GM12875 (cell line): ENCODE data around the gene SPG21.

Experiments
- H3K4me3 ChIP-seq: one replicate; pipeline ENCODE4 v1.5.1; 2011; ENCODE audit warnings: low read depth, low read length, control low read depth
- CTCF ChIP-seq: IDR thresholded peaks from 2 replicates; pipeline ENCODE4 v1.5.1; 2011; ENCODE audit warnings: low read depth, mild to moderate bottlenecking, control low read depth, inconsistent platforms, low read length, moderate library complexity, borderline replicate concordance; ENCODE audit not compliant: insufficient read depth

SPG21 gene

GRCh38 chr15:64975390-64975789 is 14.3 kb downstream of the SPG21 start:
- H3K4me3 ChIP-seq: no peak overlapping the region
- TF ChIP-seq CTCF: no peak

GRCh38 chr15:64970698-64971097 is 19.0 kb downstream of the SPG21 start:
- H3K4me3 ChIP-seq: no peak overlapping the region
- no peak for TF ChIP-seq CTCF

GRCh38 chr15:64969401-64969800 is 20.3 kb downstream of the SPG21 start:
- H3K4me3 ChIP-seq: no peak overlapping the region
- no peak for TF ChIP-seq CTCF

DNA sequence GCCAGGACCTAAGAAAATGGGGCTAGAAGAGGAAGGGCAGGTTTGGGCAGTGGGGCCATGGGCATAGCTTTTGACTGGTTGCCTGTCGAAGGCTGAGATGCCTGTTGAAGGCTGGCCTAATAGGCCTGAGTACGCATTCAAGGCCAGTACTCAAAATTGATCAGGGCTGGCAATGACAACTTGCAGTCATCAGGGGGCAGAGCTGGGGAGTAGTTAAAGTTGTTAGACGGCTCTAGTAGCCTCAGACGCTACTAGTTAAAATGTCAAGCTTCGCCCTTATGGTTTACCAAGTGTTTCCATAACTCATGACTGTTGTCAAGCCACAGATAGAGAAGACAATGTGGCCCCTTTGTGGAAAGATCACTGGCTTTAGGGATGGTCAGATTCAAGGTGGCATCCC is 28.7 kb downstream of the SPG21 start:
- no peak for TF ChIP-seq CTCF
- no peak overlapping the region for H3K4me3 ChIP-seq

DNA sequence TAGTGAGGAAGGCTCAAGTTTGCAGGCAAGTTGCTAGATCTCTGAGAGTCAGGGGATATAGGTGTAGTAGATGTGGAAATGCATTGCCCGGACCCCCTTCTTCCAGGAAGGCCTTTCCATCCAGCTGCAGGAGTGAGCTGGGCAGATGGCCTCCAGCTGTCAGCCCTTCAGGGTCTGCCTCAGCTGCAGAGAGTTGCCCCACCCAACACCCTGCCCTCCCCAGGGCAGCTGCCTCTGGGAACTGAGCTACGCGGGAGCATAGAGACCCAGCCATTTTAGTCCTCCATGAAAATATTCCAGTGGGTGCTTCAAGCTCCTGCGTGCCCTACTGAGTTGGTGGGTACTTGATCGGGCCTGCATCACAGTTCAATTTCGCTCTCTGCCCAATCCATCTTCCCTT is 29.6 kb downstream of the SPG21 start:
- no peak for TF ChIP-seq CTCF
- H3K4me3 ChIP-seq: no peak overlapping the region

DNA sequence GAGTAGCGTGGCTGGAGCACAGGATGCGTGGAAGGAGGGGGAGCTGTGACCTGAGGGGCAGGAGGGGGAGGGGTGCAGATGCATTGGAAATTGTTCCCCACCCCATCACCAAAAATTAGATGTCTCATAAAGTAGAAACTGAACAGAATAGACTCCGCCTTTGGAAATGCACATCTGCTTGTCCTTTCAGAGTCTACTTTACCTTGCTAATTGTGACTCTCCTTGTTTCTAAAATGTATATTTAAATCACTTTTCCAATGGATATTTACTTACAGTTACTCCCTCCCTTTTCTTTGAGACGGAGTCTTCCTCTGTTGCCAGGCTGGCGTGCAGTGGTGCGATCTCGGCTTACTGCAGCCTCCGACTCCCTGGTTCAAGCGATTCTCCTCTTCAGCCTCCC is 30.6 kb downstream of the SPG21 start:
- H3K4me3 ChIP-seq: no peak overlapping the region
- no peak for TF ChIP-seq CTCF

DNA sequence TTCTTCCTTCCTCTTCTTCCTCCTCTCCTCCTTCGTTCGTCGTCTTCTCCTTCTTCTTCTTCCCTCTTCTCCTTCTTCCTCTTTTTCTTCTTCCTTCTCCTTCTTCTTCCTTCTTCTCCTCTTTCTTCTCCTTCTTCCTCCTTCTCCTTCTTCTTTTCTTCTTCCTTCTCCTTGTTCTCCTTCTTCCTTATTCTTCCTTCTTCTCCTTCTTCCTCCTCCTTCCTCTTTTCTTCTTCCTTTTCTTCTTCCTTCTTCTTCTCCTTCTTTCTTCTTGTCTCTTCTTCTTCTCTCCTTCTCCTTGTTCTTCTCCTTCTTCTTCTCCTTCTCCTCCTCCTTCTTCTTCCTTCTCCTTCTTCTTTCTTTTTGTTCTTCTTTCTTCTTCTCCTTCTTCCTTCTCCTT is 35.3 kb downstream of the SPG21 start:
- TF ChIP-seq CTCF: no peak
- H3K4me3 ChIP-seq: no peak overlapping the region
